SK-N-SH (cell line): Measurements from ENCODE around the gene NOS1. TPM values are rescaled to one million over a fixed set of nuclear protein-coding genes. Genes with fewer than 3 reads are reported as not detected.

Experiments used
- CTCF ChIA-PET: fragments of 300-600, 350-600 bp; formaldehyde crosslinking; extraction: SDS; loops from one replicate; lab custom pipeline; 2021; lab: Yijun Ruan, JAX
- POLR2A ChIA-PET: fragments of 350-600 bp; sonication (Branson Sonifier 250); formaldehyde crosslinking; extraction: SDS; loops from one replicate; lab custom pipeline; 2020; ENCODE audit warnings: antibody characterized with exemption, inconsistent platforms; lab: Yijun Ruan, JAX
- DNase-seq: peaks from one replicate; pipeline ENCODE4 v3.0.0; 2012
- H2AFZ ChIP-seq: fragments of 200-600 bp; sonication (generic); 2 replicates; pipeline ENCODE4 v1.8.1; 2016; ENCODE audit warnings: antibody characterized with exemption, mild to moderate bottlenecking, low read depth
- H3F3A ChIP-seq: fragments of 200-600 bp; sonication (generic); replicated peaks from 2 replicates; pipeline ENCODE3; 2016; ENCODE audit warnings: antibody characterized with exemption, mild to moderate bottlenecking; ENCODE audit not compliant: insufficient read depth
- H3K27ac ChIP-seq, 2 experiments: fragments of 200-500 bp in 1 of 2; fragments of 200-600 bp in 1 of 2; sonication (Bioruptor generic) in 1 of 2; sonication (generic), shearing (Covaris generic) in 1 of 2; 2 replicates each; pipeline versions ENCODE4 v1.5.1 to v1.6.1; 2014 to 2016; ENCODE audit warnings: low read depth in 2 of 2, inconsistent platforms in 1 of 2, low read length in 1 of 2, mild to moderate bottlenecking in 1 of 2, mixed read lengths in 1 of 2
- H3K27me3 ChIP-seq: fragments of 200-600 bp; sonication (generic), shearing (Covaris generic); 2 replicates; pipeline ENCODE4 v1.6.1; 2016; ENCODE audit warnings: mixed run types; ENCODE audit not compliant: insufficient read depth
- H3K36me3 ChIP-seq, 2 experiments: fragments of 200-500 bp in 1 of 2; fragments of 200-600 bp in 1 of 2; sonication (Bioruptor generic) in 1 of 2; sonication (generic) in 1 of 2; replicated peaks in 1 of 2; 2 replicates each; pipeline versions ENCODE3 to v1.5.1; 2014 to 2016; ENCODE audit warnings: low read length in 1 of 2, mild to moderate bottlenecking in 1 of 2; ENCODE audit not compliant: insufficient read depth in 2 of 2, control insufficient read depth in 1 of 2
- H3K4me1 ChIP-seq, 2 experiments: fragments of 200-500 bp in 1 of 2; fragments of 200-600 bp in 1 of 2; sonication (Bioruptor generic) in 1 of 2; sonication (generic), shearing (Covaris generic) in 1 of 2; 2 replicates each; pipeline versions ENCODE4 v1.5.1 to v1.6.1; 2014 to 2016; ENCODE audit warnings: low read depth in 1 of 2, low read length in 1 of 2, mixed run types in 1 of 2; ENCODE audit not compliant: insufficient read depth in 2 of 2, control insufficient read depth in 1 of 2
- H3K4me2 ChIP-seq: fragments of 200-600 bp; sonication (generic), shearing (Covaris generic); 2 replicates; pipeline ENCODE4 v1.6.1; 2017; ENCODE audit warnings: mixed run types
- H3K4me3 ChIP-seq, 2 experiments: fragments of 200-500 bp in 1 of 2; fragments of 200-600 bp in 1 of 2; sonication (Bioruptor generic) in 1 of 2; sonication (generic), shearing (Covaris generic) in 1 of 2; 2 replicates each; pipeline versions ENCODE4 v1.5.1 to v1.8.1; 2014 to 2016; ENCODE audit warnings: low read depth in 2 of 2, inconsistent platforms in 1 of 2, low read length in 1 of 2, mild to moderate bottlenecking in 1 of 2, mixed read lengths in 1 of 2, moderate library complexity in 1 of 2
- H3K79me2 ChIP-seq: fragments of 200-600 bp; sonication (generic); 2 replicates; pipeline ENCODE4 v1.8.1; 2017; ENCODE audit warnings: mild to moderate bottlenecking; ENCODE audit not compliant: insufficient read depth
- H3K9ac ChIP-seq: fragments of 200-600 bp; sonication (generic); 2 replicates; pipeline ENCODE4 v1.6.1; 2017; ENCODE audit warnings: mixed run types
- H3K9me2 ChIP-seq: fragments of 200-600 bp; sonication (generic); 2 replicates; pipeline ENCODE4 v1.6.1; 2017; ENCODE audit warnings: mixed run types
- H3K9me3 ChIP-seq: fragments of 200-600 bp; sonication (generic); 2 replicates; pipeline ENCODE4 v1.6.1; 2017; ENCODE audit warnings: mixed run types, mild to moderate bottlenecking, moderate library complexity
- H4K20me1 ChIP-seq: fragments of 200-600 bp; sonication (generic); 2 replicates; pipeline ENCODE4 v1.6.1; 2017; ENCODE audit warnings: mild to moderate bottlenecking, mixed run types; ENCODE audit not compliant: insufficient read depth
- CHD2 ChIP-seq: fragments of 150-350 bp; IDR thresholded peaks from 2 replicates; pipeline ENCODE4 v1.6.1; 2018; ENCODE audit warnings: low read length; ENCODE audit not compliant: partially characterized antibody
- GATA2 ChIP-seq: sonication (generic); formaldehyde crosslinking; IDR thresholded peaks from 2 replicates; pipeline ENCODE4 v1.5.0; 2020; ENCODE audit warnings: mild to moderate bottlenecking, missing genetic modification reagents
- MEF2A ChIP-seq: IDR thresholded peaks from 2 replicates; pipeline ENCODE4 v1.4.0; 2012; ENCODE audit warnings: low read depth, borderline replicate concordance
- POLR2AphosphoS5 ChIP-seq: IDR thresholded peaks from 2 replicates; pipeline ENCODE4 v1.6.1; 2012; ENCODE audit warnings: low read depth, low read length
- RAD21 ChIP-seq: IDR thresholded peaks from 2 replicates; pipeline ENCODE4 v1.6.1; 2012; ENCODE audit warnings: mild to moderate bottlenecking, low read length
- RFX5 ChIP-seq: IDR thresholded peaks from 2 replicates; pipeline ENCODE4 v1.6.1; 2012; ENCODE audit warnings: mild to moderate bottlenecking, improper control_type of control experiment, low read length
- RXRA ChIP-seq: IDR thresholded peaks from 2 replicates; pipeline ENCODE4 v1.4.0; 2012; ENCODE audit warnings: low read depth, mild to moderate bottlenecking, borderline replicate concordance
- TEAD4 ChIP-seq: IDR thresholded peaks from 2 replicates; pipeline ENCODE4 v1.4.0; 2012; ENCODE audit warnings: mild to moderate bottlenecking, borderline replicate concordance; ENCODE audit not compliant: insufficient read depth
- YY1 ChIP-seq: IDR thresholded peaks from 2 replicates; pipeline ENCODE4 v1.4.0; 2012; ENCODE audit warnings: low read depth, mild to moderate bottlenecking
- WGBS: methylation state at CpG from one replicate; pipeline ENCODE4 v1.1.6; 2017; ENCODE audit warnings: low lambda C conversion rate; 5-methylcytosine and 5-hydroxymethylcytosine counted together
- polyA plus RNA-seq, 3 experiments: library from polyadenylated mRNA; depleted of rRNA; stranded (reverse); fragments of >200 nt; gene quantifications; 2 replicates each; pipeline ENCODE4 v1.2.3, GENCODE V29; 2012
- TF ChIP-seq, protein P1 (sequence below): IDR thresholded peaks from 2 replicates; pipeline ENCODE4 v1.6.1; 2012; ENCODE audit warnings: mild to moderate bottlenecking, low read depth, low read length, moderate library complexity
- TF ChIP-seq, protein P2 (sequence below): IDR thresholded peaks from 2 replicates; pipeline ENCODE4 v1.4.0; 2012; ENCODE audit warnings: low read depth, borderline replicate concordance
- TF ChIP-seq, protein P3 (sequence below): fragments of 150-350 bp; IDR thresholded peaks from 2 replicates; pipeline ENCODE4 v1.6.1; 2017; ENCODE audit warnings: antibody characterized with exemption, low read length, low read depth, borderline replicate concordance

NOS1 gene
- polyA plus RNA-seq, 1 of the 3 experiments (the other 2 are of a cell fraction) = 0.02 TPM

DNA sequence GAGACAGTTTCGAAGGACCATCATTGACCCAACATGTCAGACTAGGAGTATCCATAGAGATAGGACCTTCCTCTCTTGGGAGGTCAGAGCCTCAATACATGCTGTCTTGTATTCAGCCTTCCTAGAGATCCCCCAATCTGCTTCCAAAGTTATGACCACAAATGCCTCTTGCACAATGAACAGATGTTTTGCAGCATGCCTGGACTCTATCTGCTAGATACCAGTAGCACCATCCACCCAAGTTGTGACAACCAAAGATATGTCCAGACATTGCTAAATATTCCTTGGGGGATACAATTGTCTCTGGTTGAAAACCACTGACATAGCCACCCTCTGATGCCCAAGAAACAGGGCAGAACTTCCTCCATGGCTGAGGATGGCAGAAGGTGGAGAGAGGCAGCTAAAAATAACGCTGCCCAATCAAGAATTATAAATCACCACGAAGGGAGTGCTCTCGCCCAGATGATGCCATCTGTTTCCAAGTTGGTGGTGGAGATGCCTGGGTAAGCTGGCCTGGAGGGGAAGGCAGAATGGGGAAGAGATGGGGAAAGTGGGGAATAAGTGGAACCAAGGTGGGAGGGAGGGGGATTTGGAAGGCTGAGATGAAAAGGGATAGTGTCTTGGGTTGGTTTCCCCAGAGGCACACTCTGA lies 42.9 kb upstream of the NOS1 start (continued):
- TF ChIP-seq, protein P1, sequence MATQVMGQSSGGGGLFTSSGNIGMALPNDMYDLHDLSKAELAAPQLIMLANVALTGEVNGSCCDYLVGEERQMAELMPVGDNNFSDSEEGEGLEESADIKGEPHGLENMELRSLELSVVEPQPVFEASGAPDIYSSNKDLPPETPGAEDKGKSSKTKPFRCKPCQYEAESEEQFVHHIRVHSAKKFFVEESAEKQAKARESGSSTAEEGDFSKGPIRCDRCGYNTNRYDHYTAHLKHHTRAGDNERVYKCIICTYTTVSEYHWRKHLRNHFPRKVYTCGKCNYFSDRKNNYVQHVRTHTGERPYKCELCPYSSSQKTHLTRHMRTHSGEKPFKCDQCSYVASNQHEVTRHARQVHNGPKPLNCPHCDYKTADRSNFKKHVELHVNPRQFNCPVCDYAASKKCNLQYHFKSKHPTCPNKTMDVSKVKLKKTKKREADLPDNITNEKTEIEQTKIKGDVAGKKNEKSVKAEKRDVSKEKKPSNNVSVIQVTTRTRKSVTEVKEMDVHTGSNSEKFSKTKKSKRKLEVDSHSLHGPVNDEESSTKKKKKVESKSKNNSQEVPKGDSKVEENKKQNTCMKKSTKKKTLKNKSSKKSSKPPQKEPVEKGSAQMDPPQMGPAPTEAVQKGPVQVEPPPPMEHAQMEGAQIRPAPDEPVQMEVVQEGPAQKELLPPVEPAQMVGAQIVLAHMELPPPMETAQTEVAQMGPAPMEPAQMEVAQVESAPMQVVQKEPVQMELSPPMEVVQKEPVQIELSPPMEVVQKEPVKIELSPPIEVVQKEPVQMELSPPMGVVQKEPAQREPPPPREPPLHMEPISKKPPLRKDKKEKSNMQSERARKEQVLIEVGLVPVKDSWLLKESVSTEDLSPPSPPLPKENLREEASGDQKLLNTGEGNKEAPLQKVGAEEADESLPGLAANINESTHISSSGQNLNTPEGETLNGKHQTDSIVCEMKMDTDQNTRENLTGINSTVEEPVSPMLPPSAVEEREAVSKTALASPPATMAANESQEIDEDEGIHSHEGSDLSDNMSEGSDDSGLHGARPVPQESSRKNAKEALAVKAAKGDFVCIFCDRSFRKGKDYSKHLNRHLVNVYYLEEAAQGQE = no peak
- TF ChIP-seq RXRA = no peak
- TF ChIP-seq MEF2A = no peak
- TF ChIP-seq, protein P2, sequence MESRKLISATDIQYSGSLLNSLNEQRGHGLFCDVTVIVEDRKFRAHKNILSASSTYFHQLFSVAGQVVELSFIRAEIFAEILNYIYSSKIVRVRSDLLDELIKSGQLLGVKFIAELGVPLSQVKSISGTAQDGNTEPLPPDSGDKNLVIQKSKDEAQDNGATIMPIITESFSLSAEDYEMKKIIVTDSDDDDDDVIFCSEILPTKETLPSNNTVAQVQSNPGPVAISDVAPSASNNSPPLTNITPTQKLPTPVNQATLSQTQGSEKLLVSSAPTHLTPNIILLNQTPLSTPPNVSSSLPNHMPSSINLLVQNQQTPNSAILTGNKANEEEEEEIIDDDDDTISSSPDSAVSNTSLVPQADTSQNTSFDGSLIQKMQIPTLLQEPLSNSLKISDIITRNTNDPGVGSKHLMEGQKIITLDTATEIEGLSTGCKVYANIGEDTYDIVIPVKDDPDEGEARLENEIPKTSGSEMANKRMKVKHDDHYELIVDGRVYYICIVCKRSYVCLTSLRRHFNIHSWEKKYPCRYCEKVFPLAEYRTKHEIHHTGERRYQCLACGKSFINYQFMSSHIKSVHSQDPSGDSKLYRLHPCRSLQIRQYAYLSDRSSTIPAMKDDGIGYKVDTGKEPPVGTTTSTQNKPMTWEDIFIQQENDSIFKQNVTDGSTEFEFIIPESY = no peak
- no peak for TF ChIP-seq RAD21

DNA sequence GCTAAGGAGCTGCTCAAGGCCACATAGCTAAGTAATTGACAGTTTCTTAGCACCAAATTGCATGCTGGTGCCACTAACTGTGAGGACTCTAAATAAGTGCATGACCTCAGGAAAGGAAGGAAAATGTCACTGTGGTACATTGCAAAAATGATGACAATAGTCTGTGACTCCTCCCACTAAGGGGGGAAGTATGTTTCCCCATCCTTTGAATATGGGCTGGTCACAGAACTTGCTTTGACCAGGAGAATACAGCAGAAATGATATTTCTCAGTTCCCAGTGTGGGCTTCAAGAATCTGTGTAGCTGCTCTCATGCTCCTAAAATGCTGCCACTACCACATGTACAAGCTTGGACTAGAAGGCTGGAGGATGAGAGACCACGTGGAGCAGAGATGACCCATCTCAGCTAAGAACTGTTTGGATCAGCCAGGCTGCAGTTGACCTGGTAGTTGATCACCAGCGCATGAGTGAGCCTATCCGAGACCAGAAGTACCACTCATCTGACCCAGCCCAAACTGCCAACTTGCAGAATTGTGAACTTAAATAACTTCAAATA lies 42.2 kb upstream of the NOS1 start:
- Histone ChIP-seq H3F3A (no peaks in the 10 kb centered on the region), H3K27ac (no peak overlapping the region; a peak in 1 of 4 replicates), H3K4me1 (peaks cover 0 to 15% of the 10 kb centered on the region in 2 experiments; a peak in 2 of 4 replicates), H3K79me2 (no peaks in the 10 kb centered on the region), H3K9me3 (no peaks in the 10 kb centered on the region), H3K9ac (no peak overlapping the region), H3K9me2 (no peaks in the 10 kb centered on the region), H3K36me3 (no peaks in the 10 kb centered on the region), H4K20me1 (no peaks in the 10 kb centered on the region), H3K4me3 (no peak overlapping the region), H2AFZ (no peak overlapping the region), H3K27me3 (no peaks in the 10 kb centered on the region), H3K4me2 (no peak overlapping the region)
- CTCF ChIA-PET = interaction anchor here (0.9 to 2.1 kb wide), 4 partner anchors 9 to 434 kb away, joined by 3 to 5 read pairs (median 4); no protein-coding TSS in a partner anchor
- POLR2A ChIA-PET = no interaction called here
- WGBS = 44% methylated on average over 3 of the region's 3 CpGs
- DNase-seq = no peak
- TF ChIP-seq YY1 (no peak), RFX5 (no peak), POLR2AphosphoS5 (no peak), CHD2 (no peak), GATA2 (CRISPR knock-in tag) (no peak), TEAD4 (no peak)
- TF ChIP-seq, protein P3, sequence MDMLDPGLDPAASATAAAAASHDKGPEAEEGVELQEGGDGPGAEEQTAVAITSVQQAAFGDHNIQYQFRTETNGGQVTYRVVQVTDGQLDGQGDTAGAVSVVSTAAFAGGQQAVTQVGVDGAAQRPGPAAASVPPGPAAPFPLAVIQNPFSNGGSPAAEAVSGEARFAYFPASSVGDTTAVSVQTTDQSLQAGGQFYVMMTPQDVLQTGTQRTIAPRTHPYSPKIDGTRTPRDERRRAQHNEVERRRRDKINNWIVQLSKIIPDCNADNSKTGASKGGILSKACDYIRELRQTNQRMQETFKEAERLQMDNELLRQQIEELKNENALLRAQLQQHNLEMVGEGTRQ = no peak
